Middle frontal gyrus (tissue), 1 donor: ENCODE data around the gene FITM1.
A peak's percentile ranks its signal among the peaks of the same experiment; 100 is the strongest.
"Not testable (repeated sequence)": the region's sequence is repeated elsewhere in the genome, so short reads cannot be mapped to it uniquely, and the experiment has no call there.

Source experiments
- DNase-seq: peaks from one replicate; pipeline ENCODE4 v3.0.0-alpha.2; 2015; ENCODE audit warnings: low spot score; ENCODE audit errors: extremely low spot score

FITM1 gene

DNA sequence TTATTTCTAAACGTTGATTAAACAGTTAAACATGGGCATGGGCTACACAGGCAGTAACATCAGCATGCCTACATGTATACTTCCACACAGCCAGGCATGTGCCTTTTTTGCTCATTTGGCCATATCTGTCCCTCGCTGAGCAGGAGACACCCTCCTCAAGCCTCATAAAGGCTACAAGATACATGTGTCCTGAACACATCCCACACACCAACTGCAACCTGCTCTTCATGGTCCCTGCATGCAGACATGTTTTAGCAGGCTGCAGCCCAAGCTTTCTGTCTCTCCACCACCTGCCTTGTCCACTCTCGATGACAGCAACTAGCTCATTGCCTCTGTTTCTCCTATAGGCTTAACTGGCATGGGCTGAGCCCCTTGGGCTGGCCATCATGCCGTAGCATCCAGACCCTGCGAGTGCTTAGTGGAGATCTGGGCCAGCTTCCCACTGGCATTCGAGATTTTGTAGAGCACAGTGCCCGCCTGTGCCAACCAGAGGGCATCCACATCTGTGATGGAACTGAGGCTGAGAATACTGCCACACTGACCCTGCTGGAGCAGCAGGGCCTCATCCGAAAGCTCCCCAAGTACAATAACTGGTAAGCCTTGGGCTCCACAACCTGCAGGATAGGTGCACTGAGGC, 33.8 kb upstream of the FITM1 start:
- no peak for DNase-seq

DNA sequence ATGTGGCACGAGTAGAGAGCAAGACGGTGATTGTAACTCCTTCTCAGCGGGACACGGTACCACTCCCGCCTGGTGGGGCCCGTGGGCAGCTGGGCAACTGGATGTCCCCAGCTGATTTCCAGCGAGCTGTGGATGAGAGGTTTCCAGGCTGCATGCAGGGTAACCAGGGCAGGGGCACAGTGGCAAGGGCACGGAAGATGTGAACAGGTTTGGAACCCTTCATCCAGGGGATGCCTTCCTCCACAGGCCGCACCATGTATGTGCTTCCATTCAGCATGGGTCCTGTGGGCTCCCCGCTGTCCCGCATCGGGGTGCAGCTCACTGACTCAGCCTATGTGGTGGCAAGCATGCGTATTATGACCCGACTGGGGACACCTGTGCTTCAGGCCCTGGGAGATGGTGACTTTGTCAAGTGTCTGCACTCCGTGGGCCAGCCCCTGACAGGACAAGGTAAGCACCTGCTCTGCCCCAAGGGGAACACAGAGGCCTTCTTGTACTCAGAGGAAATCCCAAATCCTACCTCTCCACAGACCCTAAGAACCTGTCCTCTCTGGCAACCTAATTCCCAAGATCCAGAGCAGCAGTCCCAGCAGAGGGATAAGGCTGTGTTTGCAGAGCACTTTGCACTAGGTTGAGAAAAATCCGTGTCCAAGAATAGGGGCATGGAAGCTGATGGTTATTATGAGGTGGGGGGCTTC, 32.1 kb upstream of the FITM1 start:
- DNase-seq = no peak

GRCh38 chr14:24098927-24099813, 31.3 kb upstream of the FITM1 start:
- DNase-seq = no peak

DNA sequence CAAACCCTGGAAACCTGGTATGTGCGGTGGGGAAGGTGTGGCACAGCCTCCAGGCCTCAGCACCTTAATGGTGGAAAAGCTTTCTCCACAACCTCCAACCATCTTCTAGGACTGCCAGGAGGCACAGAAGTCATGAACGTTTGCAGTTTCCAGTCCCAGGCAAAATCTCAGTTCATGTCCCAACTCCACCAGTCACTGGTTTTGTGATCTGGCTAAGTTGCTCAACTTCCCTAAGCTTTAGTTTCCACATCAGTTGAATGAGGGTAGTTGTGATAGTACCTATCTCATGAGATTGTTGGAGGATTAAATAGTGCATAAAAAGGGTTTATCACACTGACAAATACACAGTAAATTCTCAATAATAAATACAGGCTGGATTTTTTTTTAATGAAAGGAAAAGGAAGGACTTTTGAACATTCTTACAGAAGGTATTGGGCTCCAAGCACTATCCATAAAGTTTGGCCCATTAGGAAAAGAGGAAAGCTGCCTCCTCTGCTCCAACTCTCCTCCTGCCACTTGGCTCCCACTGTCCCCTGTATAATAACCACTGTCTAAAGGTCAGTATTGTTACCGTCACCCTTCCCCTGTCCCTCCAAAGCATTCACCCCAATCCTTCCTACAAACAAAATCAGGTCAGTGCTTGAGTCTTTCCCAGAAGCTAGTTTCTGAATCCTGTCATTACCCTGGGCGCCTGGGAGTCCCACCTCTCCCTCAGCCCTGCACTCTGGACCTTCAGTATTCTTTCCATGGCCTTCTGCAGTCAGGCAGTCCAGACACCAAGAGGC, 30.1 kb upstream of the FITM1 start:
- no peak for DNase-seq

GRCh38 chr14:24100982-24101494, 29.4 kb upstream of the FITM1 start:
- no peak for DNase-seq

DNA sequence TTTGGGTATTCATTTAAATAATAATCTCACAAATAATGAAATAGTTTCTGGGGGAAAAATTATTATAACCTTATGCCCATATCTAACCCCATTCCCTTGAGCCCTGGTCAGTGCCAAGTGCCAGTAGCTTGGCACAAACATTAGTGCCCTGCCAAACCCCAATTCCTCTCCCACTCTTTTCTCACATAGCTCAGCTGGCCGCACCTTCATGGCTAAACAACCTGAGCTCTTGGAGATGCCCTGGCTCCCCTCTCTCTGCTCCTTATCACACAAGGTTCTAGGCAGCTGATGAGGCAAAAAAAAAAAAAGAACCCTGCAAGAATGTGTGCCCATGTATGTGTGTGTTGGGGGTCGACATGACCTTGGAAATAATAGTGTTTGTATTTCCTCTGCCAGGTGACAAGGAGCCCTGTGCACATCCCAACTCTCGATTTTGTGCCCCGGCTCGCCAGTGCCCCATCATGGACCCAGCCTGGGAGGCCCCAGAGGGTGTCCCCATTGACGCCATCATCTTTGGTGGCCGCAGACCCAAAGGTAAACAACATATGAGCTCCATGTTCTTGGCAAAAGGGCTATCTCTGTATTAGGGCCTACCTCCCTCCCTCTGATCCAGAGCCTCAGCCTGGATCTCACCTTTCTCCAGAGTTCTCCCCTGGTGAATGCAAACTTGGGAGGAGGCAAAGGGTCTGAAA, 28.0 kb upstream of the FITM1 start:
- no peak for DNase-seq

GRCh38 chr14:24103451-24103850, 27.0 kb upstream of the FITM1 start:
- no peak for DNase-seq

GRCh38 chr14:24105609-24106239, 24.7 kb upstream of the FITM1 start:
- DNase-seq = not testable (repeated sequence)

DNA sequence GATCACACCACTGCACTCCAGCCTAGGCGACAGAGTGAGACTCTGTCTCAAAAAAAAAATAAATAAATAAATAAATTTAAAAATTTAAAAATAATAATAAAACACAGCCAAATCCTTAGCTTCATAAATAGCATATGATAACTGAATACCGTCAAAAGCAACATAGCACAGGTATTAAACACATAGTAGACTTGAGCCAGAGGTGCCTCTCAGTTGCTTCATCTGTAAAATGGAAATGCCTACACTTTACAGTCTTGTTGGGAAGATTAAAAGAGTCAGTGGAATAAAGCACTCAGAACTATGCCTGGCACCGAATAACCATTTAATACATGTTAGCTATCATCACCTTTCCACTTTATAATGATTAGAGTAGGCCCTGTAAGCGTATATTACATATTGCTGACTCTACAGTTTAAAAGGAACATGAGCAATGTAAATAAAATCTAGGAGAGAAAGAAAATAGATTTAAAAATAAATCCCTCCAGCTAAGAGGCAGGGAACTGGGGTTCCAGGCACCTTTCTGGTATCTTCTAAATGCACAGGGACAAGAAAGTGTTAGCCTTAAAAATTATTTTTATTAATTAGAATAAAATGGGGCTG, 23.7 kb upstream of the FITM1 start:
- no peak for DNase-seq

DNA sequence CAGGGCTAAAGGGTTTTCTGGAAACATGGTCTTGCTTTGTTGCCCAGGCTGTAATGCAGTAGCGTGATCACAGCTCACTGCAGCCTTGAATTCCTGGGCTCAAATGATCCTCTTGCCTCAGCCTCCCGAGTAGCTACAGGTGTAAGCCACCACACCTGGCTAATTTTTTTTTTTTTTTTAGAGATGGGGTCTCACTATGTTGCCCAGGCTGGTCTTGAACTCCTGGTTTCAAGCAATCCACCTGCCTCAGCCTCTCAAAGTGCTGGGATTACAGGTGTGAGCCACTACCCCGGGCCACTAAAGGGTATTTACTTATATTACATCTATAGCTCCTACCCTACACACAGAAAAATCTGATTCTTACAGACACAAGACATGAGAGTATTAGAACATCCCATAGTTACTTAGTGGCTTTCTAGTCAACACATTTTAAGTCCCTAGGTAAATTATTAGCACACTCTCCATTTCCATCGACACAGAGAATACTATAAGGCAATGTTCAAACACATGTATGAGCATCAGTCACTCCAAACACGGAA, 22.1 kb upstream of the FITM1 start:
- no peak for DNase-seq

- no peak for DNase-seq
Observed at GRCh38 chr14:24110060-24110459, 20.4 kb upstream of the FITM1 start.

- no peak for DNase-seq
Observed at GRCh38 chr14:24110523-24110922, 19.9 kb upstream of the FITM1 start.

- DNase-seq = no peak
Observed at GRCh38 chr14:24113379-24113800, 17.1 kb upstream of the FITM1 start.

GRCh38 chr14:24113801-24114531, 16.5 kb upstream of the FITM1 start:
- peak; percentile 57 for DNase-seq

DNA sequence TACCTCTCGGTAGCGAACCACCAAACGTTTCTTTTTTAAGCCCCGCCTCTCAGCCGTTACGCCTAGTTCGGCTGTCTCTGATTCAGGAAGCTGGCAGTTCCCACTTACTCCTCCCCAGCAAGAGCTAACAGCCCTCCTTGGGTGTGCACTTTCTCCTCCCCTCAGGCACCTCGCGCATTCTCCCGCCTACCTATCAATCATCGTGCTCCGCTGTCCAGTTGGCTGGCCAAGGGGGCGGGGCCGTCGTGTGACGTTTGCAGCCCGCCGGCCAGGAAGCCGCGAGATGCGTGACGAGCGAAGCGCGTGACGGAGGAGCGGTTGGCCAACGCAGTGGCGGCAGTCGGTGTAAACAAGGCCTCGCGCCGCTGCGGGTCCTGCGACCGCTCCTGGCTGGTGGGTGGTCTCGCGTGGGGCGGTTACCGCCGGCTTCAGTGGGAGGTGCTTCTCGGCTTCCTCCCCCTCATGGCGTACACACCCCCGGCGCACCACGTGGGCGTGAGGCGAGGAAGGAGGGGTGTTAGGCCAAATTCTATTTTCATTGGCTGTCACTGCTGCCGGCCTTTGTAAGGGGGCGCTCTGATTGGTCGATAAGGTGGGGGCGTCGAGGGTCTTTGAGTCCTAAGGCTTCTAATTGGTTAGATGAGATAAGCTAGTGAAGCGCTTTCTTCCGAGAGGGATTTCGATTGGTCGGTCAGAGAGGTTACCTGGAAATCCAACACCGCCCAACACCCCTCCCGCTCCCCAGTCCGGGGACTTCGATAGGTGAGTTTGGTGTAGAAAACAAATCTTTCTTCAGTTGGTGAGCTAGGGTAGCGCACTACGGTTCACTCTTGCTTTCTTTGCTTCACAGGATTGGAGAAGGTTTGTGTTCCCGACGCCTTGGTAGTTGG, 15.7 kb upstream of the FITM1 start, which contains the start of the genes DCAF11 and NRL:
Gene DCAF11, plus strand, starts transcription at position 246 of the 890 bp plus-strand sequence. CDS start 818 bp downstream, outside the sequence.
Gene NRL, minus strand, starts transcription at position 418 of the 890 bp plus-strand sequence. CDS start 32,101 bp downstream, outside the sequence.
- DNase-seq = peak; percentile 99

GRCh38 chr14:24115422-24116127, 14.9 kb upstream of the FITM1 start:
- no peak for DNase-seq
